GM19193 (cell line): Measurements from ENCODE around the gene BAHCC1.

Experiments
- POLR2A ChIP-seq: IDR thresholded peaks from 4 replicates; pipeline ENCODE4 v1.6.1; 2011; ENCODE audit not compliant: insufficient read depth, insufficient read length; ENCODE audit errors: extremely low read depth

BAHCC1 gene

GRCh38 chr17:81398176-81398831 lies 3.0 kb downstream of the BAHCC1 start:
- TF ChIP-seq POLR2A = no peak

GRCh38 chr17:81398832-81399411 lies 3.7 kb downstream of the BAHCC1 start:
- no peak for TF ChIP-seq POLR2A

GRCh38 chr17:81399481-81400153 lies 4.4 kb downstream of the BAHCC1 start:
- no peak for TF ChIP-seq POLR2A

- no peak for TF ChIP-seq POLR2A
Measured at GRCh38 chr17:81400154-81400977, 5.1 kb downstream of the BAHCC1 start.

- no peak for TF ChIP-seq POLR2A
Measured at GRCh38 chr17:81400996-81401722, 5.9 kb downstream of the BAHCC1 start.

- no peak for TF ChIP-seq POLR2A
Measured at GRCh38 chr17:81401723-81402529, 6.7 kb downstream of the BAHCC1 start.

GRCh38 chr17:81402530-81402941 lies 7.3 kb downstream of the BAHCC1 start:
- no peak for TF ChIP-seq POLR2A

- no peak for TF ChIP-seq POLR2A
Measured at GRCh38 chr17:81402981-81403467, 7.8 kb downstream of the BAHCC1 start.

GRCh38 chr17:81403671-81404534 lies 8.6 kb downstream of the BAHCC1 start:
- TF ChIP-seq POLR2A = no peak

GRCh38 chr17:81404558-81405165 lies 9.4 kb downstream of the BAHCC1 start:
- TF ChIP-seq POLR2A = no peak

- TF ChIP-seq POLR2A = no peak
Measured at GRCh38 chr17:81405411-81405872, 10.2 kb downstream of the BAHCC1 start.
